ENCODE results near the gene TSEN2.
"Not testable (repeated sequence)": the region's sequence is repeated elsewhere in the genome, so short reads cannot be mapped to it uniquely, and the experiment has no call there.

Gene TSEN2

DNA sequence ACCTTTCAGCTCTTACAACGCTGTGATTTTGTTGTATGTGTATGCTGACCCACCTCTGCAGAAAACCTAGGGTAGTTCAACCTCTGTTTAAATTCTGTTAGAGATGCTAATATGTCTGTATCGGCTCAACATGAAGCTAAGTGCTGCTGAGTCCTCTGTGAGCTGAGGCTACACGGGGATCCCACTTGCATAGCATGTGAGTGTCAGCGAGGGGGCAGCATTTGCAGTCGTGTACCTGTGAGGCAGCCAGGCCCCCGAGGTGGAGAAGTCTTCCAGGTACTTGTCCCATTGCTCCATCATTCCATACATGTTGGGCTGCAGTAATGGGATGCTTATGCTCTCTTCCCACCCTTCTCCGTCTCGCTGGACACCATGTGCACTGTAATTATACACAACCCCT lies 57.3 kb downstream of the TSEN2 start:
- no peak overlapping the region for H3K9ac ChIP-seq (ENCODE audit: low read depth in 1 of 2, low read length in 2 of 2)
- H3K27me3 ChIP-seq (ENCODE audit: control insufficient read depth in 2 of 2, insufficient read depth in 2 of 2, low read length in 2 of 2), result no peaks in the 10 kb centered on the region
- no peak overlapping the region for H3K27ac ChIP-seq (ENCODE audit: low read depth in 2 of 2, low read length in 2 of 2)
- H3K4me1 ChIP-seq (ENCODE audit: control insufficient read depth in 2 of 2, insufficient read depth in 2 of 2, low read length in 2 of 2), result peaks cover 0 to 5% of the 10 kb centered on the region in 2 donors
- H3K4me3 ChIP-seq (ENCODE audit: low read length in 2 of 2), result no peak overlapping the region
- peaks cover 6 to 11% of the 10 kb centered on the region in 2 donors for H3K36me3 ChIP-seq (ENCODE audit: control insufficient read depth in 2 of 2, insufficient read depth in 2 of 2, low read length in 2 of 2)
- no peaks in the 10 kb centered on the region for H3K9me3 ChIP-seq (ENCODE audit: control insufficient read depth in 2 of 2, low read length in 2 of 2)

DNA sequence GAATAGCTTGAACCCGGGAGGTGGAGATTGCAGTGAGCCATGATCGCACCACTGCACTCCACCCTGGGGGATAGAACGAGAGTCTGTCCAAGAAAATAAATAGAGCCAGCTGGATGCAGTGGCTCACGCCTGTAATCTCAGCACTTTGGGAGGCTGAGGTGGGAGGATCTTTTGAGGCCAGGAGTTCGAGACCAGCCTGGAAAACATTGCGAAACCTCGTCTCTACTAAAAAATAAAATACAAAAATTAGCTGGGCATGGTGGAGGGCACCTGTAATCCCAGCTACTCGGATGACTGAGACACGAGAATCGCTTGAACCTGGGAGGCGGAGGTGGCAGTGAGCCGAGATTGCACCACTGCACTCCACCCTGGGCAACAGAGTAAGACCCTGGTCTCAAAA lies 59.2 kb downstream of the TSEN2 start:
- peaks cover 6 to 11% of the 10 kb centered on the region in 2 donors for H3K36me3 ChIP-seq (ENCODE audit: control insufficient read depth in 2 of 2, insufficient read depth in 2 of 2, low read length in 2 of 2)
- not testable (repeated sequence) for H3K9me3 ChIP-seq (ENCODE audit: control insufficient read depth in 2 of 2, low read length in 2 of 2); H3K4me3 ChIP-seq (ENCODE audit: low read length in 2 of 2); H3K27me3 ChIP-seq (ENCODE audit: control insufficient read depth in 2 of 2, insufficient read depth in 2 of 2, low read length in 2 of 2); H3K9ac ChIP-seq (ENCODE audit: low read depth in 1 of 2, low read length in 2 of 2); H3K4me1 ChIP-seq (ENCODE audit: control insufficient read depth in 2 of 2, insufficient read depth in 2 of 2, low read length in 2 of 2); H3K27ac ChIP-seq (ENCODE audit: low read depth in 2 of 2, low read length in 2 of 2)

DNA sequence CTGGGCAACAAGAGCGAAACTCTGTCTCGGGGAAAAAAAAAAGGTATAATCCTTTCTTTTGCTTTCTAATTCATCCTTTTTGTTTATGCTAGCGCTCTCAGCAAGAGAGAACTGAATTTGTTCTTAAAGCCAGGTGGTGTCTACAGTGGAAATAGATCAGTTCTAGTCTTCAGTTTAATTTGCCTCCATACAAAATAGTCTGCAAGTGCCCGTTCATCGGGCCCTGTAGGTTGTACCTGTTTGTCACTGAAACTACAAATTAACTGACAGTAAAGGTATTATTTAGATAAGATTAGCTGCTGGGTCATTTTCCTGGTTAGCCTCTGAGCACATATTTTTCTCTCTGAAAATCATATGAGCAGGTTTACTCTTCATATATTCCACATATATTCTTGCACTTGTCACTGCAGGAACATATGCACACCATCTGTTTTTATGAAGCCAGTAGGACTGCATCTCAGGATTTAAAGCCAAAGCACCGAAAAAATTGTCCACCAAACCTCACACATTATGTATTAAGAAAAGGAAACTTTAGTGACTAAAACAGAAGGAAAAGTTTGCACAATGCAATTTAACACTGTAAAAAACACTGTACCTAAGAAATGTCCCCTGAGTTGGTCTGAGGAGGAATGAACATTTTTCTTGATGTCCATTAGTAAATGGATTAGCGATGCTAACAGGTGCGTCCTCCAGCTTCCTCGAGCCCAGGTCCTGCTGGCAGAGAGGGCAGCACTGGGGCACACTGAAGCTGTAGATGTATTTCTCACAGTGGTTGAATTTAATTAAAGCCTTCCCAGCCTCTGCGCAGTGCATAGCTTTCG lies 60.6 kb downstream of the TSEN2 start:
- Histone ChIP-seq H3K9me3 (ENCODE audit: control insufficient read depth in 2 of 2, low read length in 2 of 2) (no peaks in the 10 kb centered on the region), H3K36me3 (ENCODE audit: control insufficient read depth in 2 of 2, insufficient read depth in 2 of 2, low read length in 2 of 2) (peaks cover 4 to 11% of the 10 kb centered on the region in 2 donors), H3K27me3 (ENCODE audit: control insufficient read depth in 2 of 2, insufficient read depth in 2 of 2, low read length in 2 of 2) (no peaks in the 10 kb centered on the region), H3K27ac (ENCODE audit: low read depth in 2 of 2, low read length in 2 of 2) (peak overlapping the region; percentile 75 to 77), H3K4me1 (ENCODE audit: control insufficient read depth in 2 of 2, insufficient read depth in 2 of 2, low read length in 2 of 2) (peaks cover 0 to 5% of the 10 kb centered on the region in 2 donors), H3K9ac (ENCODE audit: low read depth in 1 of 2, low read length in 2 of 2) (peak overlapping the region; percentile 61 to 74), H3K4me3 (ENCODE audit: low read length in 2 of 2) (peak overlapping the region; percentile 71 to 81)

DNA sequence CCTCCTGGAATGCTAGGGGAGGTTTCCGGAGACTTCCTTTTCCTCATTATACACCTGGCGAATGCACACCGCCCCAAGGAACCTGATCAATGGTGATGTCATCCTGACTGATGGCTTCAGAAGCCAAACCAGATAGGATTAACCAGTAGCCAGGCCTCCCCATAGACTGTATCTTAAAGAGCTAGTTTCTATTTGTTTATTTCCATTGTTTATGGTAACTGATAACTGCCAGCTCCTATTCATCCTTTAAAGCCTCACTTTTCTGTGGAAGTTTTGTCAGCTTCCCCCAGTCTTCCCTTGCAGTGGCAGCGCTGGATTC lies 61.2 kb downstream of the TSEN2 start, which contains the start of gene MKRN2OS:
Gene MKRN2OS, minus strand, starts transcription at position 27 of the 319 bp plus-strand sequence. CDS start 35 bp downstream, outside the sequence.
- H3K9ac ChIP-seq (ENCODE audit: low read depth in 1 of 2, low read length in 2 of 2), result peak within 1 kb of the TSS; percentile 61 to 74
- H3K4me3 ChIP-seq (ENCODE audit: low read length in 2 of 2), result peak within 1 kb of the TSS; percentile 71 to 81

DNA sequence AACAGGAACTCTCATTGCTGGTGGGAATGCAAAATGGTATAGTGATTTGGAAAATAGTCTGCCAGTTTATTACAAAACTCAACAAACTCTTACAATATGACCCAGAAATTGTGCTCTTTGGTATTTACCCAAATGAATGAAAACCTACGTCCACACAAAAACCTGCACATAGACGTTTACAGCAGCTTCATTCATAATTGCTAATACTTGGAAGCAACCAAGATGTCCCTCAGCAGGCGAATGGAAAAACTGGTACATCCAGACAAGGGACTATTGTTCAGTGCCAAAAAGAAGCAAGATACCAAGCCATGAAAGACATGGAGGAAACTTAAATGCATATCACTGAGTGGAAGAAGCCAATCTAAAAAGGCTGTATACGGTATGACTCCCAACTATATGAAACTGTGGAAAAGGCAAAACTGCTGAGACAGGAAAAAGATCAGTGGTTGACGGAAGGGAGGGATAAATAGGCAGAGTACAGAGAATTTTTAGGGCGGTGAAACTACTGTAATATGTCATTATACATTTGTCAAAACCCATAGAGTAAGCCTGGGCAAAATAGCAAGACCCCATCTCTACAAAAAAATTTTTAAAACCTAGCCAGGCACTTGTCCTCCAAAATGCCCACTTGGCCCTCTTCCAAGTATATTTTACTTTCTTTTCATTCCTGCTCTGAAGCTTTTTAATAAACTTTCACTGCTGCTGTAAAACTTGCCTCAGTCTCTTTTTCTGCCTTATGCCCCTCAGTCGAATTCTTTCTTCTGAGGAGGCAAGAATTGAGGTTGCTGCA lies 65.9 kb downstream of the TSEN2 start:
- Histone ChIP-seq H3K27ac (ENCODE audit: low read depth in 2 of 2, low read length in 2 of 2) (no peak overlapping the region), H3K9ac (ENCODE audit: low read depth in 1 of 2, low read length in 2 of 2) (no peak overlapping the region), H3K4me1 (ENCODE audit: control insufficient read depth in 2 of 2, insufficient read depth in 2 of 2, low read length in 2 of 2) (peaks cover 6 to 7% of the 10 kb centered on the region in 2 donors), H3K36me3 (ENCODE audit: control insufficient read depth in 2 of 2, insufficient read depth in 2 of 2, low read length in 2 of 2) (no peaks in the 10 kb centered on the region), H3K9me3 (ENCODE audit: control insufficient read depth in 2 of 2, low read length in 2 of 2) (no peaks in the 10 kb centered on the region), H3K27me3 (ENCODE audit: control insufficient read depth in 2 of 2, insufficient read depth in 2 of 2, low read length in 2 of 2) (peaks cover 7 to 8% of the 10 kb centered on the region in 2 donors), H3K4me3 (ENCODE audit: low read length in 2 of 2) (no peak overlapping the region)

More for the DNA sequence above, 61.2 kb downstream of the TSEN2 start, which contains the start of gene MKRN2OS:
- peak within 1 kb of the TSS; percentile 75 to 77 for H3K27ac ChIP-seq (ENCODE audit: low read depth in 2 of 2, low read length in 2 of 2)
- peaks cover 0 to 6% of the 10 kb centered on the region in 2 donors for H3K36me3 ChIP-seq (ENCODE audit: control insufficient read depth in 2 of 2, insufficient read depth in 2 of 2, low read length in 2 of 2)
- H3K4me1 ChIP-seq (ENCODE audit: control insufficient read depth in 2 of 2, insufficient read depth in 2 of 2, low read length in 2 of 2), result peaks cover 0 to 5% of the 10 kb centered on the region in 2 donors
- no peaks in the 10 kb centered on the region for H3K9me3 ChIP-seq (ENCODE audit: control insufficient read depth in 2 of 2, low read length in 2 of 2)
- H3K27me3 ChIP-seq (ENCODE audit: control insufficient read depth in 2 of 2, insufficient read depth in 2 of 2, low read length in 2 of 2), result no peaks in the 10 kb centered on the region

DNA sequence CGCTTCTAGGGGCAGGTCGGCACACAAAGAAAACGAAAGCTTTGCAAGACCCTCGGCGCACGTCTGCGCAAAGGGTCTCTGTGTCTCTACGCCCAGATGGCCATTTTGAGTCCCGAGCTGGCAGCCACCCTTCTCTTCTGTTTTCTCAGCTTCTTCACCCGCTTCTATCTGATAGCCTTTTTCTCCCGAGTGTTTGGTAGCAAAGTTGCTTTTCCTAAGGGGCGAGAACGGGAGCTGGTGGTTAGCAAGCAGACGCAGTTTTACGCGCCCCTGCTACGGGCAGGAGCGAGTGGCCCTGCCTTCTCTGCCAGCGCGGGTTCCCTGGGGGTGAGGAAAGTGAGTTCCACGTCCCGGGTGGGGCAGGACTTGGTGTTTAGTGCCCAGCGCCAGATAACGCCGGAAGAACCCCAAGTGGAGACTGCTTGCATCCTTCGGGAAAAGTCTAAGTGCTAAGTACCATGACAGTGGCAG lies 69.7 kb downstream of the TSEN2 start:
- H3K4me3 ChIP-seq (ENCODE audit: low read length in 2 of 2), result peak overlapping the region; percentile 63 to 69
- no peaks in the 10 kb centered on the region for H3K9me3 ChIP-seq (ENCODE audit: control insufficient read depth in 2 of 2, low read length in 2 of 2)
- peak overlapping the region; percentile 32 to 63 for H3K9ac ChIP-seq (ENCODE audit: low read depth in 1 of 2, low read length in 2 of 2)
- H3K27me3 ChIP-seq (ENCODE audit: control insufficient read depth in 2 of 2, insufficient read depth in 2 of 2, low read length in 2 of 2), result peaks cover 7 to 8% of the 10 kb centered on the region in 2 donors
- no peaks in the 10 kb centered on the region for H3K36me3 ChIP-seq (ENCODE audit: control insufficient read depth in 2 of 2, insufficient read depth in 2 of 2, low read length in 2 of 2)
- H3K27ac ChIP-seq (ENCODE audit: low read depth in 2 of 2, low read length in 2 of 2), result no peak overlapping the region
- peaks cover 17 to 23% of the 10 kb centered on the region in 2 donors for H3K4me1 ChIP-seq (ENCODE audit: control insufficient read depth in 2 of 2, insufficient read depth in 2 of 2, low read length in 2 of 2)

DNA sequence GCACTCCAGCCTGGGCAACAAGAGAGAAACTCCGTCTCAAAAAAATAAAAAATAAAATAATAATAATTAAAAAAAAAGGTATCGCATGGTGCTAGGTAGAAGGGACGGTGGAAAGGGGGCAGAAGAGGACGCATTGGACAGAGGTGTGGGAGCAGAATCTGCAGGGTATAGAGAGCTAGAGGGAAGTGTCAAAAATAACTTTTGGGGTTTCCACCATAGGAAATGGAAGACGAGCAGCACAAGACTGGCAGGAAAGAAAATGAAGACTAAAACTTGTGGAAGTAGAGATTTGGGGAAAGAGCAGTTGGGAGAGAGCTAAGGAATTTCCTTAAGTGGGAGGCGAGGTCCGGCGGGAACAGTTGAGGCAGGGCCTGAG lies 72.0 kb downstream of the TSEN2 start:
- H3K9ac ChIP-seq (ENCODE audit: low read depth in 1 of 2, low read length in 2 of 2), result peak overlapping the region; percentile 79 to 91
- H3K4me3 ChIP-seq (ENCODE audit: low read length in 2 of 2), result peak overlapping the region; percentile 85 to 91
- peak overlapping the region; percentile 98 for H3K27ac ChIP-seq (ENCODE audit: low read depth in 2 of 2, low read length in 2 of 2)
- H3K4me1 ChIP-seq (ENCODE audit: control insufficient read depth in 2 of 2, insufficient read depth in 2 of 2, low read length in 2 of 2), result peaks cover 22 to 23% of the 10 kb centered on the region in 2 donors
- H3K9me3 ChIP-seq (ENCODE audit: control insufficient read depth in 2 of 2, low read length in 2 of 2), result no peaks in the 10 kb centered on the region
- H3K27me3 ChIP-seq (ENCODE audit: control insufficient read depth in 2 of 2, insufficient read depth in 2 of 2, low read length in 2 of 2), result peaks cover 7 to 8% of the 10 kb centered on the region in 2 donors
- no peaks in the 10 kb centered on the region for H3K36me3 ChIP-seq (ENCODE audit: control insufficient read depth in 2 of 2, insufficient read depth in 2 of 2, low read length in 2 of 2)

DNA sequence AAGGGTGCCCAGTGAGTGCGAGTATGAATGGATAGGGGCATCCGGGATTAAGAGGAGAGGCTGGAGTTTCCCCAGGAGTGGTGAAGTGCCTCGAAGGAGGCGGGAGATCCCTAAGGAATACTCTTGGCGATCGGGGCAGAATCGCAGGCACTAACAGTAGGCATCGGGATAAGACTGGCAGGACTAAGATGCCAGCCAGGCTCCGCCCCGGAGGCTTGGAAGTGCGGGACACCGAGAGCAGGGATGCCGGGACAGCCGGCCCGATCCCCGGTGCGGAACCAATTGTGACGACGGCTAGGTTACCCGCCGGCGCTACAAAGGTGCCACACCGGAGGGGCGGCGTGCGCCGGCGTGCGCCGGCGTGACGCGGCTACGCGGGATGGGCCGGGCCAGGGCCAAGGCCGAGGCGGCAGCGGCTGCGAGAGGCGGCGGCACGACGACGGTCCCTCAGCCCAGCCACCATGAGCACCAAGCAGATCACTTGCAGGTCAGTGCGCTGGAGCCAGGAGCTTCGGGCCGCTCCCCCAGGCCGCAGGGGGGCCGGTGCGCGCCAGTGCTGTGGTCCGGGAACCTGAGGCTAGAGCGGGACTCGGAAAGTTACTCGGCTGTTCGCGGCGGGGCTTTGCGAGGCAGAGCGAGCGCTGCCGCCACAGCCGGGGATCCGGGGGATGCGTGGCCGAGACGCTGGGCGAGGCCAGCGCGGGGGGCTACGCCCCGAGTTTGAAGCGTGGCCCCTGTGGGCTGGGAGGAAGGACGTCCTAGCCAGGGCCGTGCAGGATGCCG lies 72.6 kb downstream of the TSEN2 start, which contains the start of gene MKRN2:
Gene MKRN2, plus strand, starts transcription at position 398 of the 783 bp plus-strand sequence. Its CDS starts 64 bp downstream, at position 462.
- H3K9me3 ChIP-seq (ENCODE audit: control insufficient read depth in 2 of 2, low read length in 2 of 2), result no peaks in the 10 kb centered on the region
- peak within 1 kb of the TSS; percentile 98 for H3K27ac ChIP-seq (ENCODE audit: low read depth in 2 of 2, low read length in 2 of 2)
- H3K36me3 ChIP-seq (ENCODE audit: control insufficient read depth in 2 of 2, insufficient read depth in 2 of 2, low read length in 2 of 2), result no peaks in the 10 kb centered on the region
- peak within 1 kb of the TSS; percentile 88 to 91 for H3K9ac ChIP-seq (ENCODE audit: low read depth in 1 of 2, low read length in 2 of 2)
- peaks cover 22 to 23% of the 10 kb centered on the region in 2 donors for H3K4me1 ChIP-seq (ENCODE audit: control insufficient read depth in 2 of 2, insufficient read depth in 2 of 2, low read length in 2 of 2)
- H3K4me3 ChIP-seq (ENCODE audit: low read length in 2 of 2), result peak within 1 kb of the TSS; percentile 85 to 91
- peaks cover 7 to 8% of the 10 kb centered on the region in 2 donors for H3K27me3 ChIP-seq (ENCODE audit: control insufficient read depth in 2 of 2, insufficient read depth in 2 of 2, low read length in 2 of 2)

DNA sequence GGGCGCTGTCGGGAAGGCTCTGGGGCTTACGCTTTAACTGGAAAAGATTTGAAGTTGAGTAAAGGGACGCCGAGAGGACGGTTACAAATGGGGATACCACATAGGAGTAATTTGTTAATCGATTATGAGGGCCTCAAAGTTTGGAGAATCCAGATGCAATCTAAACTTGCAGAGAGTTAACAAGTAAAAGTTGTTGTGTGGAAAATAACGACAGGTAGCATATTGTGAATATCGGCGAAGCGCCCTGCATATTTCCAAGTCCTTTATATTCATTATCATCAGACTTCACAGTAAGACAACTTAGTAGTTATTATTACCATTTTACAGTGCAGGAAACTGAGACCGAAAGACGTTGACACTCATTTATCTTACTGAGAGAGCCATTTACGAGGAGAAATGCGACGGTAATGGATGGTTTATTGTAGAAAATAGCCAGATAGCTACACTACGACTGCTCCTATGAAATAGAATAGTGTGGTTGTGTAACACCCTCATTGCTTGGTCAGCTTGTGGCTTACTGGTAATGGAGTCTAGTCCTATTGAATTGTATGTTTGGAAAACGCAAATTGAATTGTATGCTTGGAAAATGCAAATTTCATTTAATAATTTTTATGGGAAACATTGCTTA lies 73.3 kb downstream of the TSEN2 start:
- Histone ChIP-seq H3K9me3 (ENCODE audit: control insufficient read depth in 2 of 2, low read length in 2 of 2) (no peaks in the 10 kb centered on the region), H3K4me1 (ENCODE audit: control insufficient read depth in 2 of 2, insufficient read depth in 2 of 2, low read length in 2 of 2) (peaks cover 22 to 23% of the 10 kb centered on the region in 2 donors), H3K36me3 (ENCODE audit: control insufficient read depth in 2 of 2, insufficient read depth in 2 of 2, low read length in 2 of 2) (no peaks in the 10 kb centered on the region), H3K27me3 (ENCODE audit: control insufficient read depth in 2 of 2, insufficient read depth in 2 of 2, low read length in 2 of 2) (peaks cover 7 to 8% of the 10 kb centered on the region in 2 donors), H3K27ac (ENCODE audit: low read depth in 2 of 2, low read length in 2 of 2) (peak overlapping the region; percentile 98), H3K4me3 (ENCODE audit: low read length in 2 of 2) (peak overlapping the region; percentile 85 to 91), H3K9ac (ENCODE audit: low read depth in 1 of 2, low read length in 2 of 2) (peak overlapping the region; percentile 88 to 91)

Measured in mucosa of rectum (tissue), 2 donors.